Measurements from ENCODE around the gene BRF1.

GRCh38 chr14:105309371-105309770 is 8.6 kb upstream of the BRF1 start:
- no peak for TF ChIP-seq CTCF (conservative IDR thresholded peaks at IDR 0.05; ENCODE audit: low read length)
- no peak for TF ChIP-seq EZH2phosphoT487 (IDR thresholded peaks at IDR 0.05; ENCODE audit: borderline replicate concordance, low read depth, low read length)

Data from OCI-LY7 (cell line).